GM12873 (cell line): Measurements from ENCODE around the gene TOPAZ1.

Experiments used
- TF ChIP-seq, protein P1 (sequence below): IDR thresholded peaks from 2 replicates; pipeline ENCODE4 v1.5.1; 2012; ENCODE audit warnings: low read depth, mild to moderate bottlenecking, moderate library complexity, low read length, control low read depth; ENCODE audit not compliant: insufficient read depth; ENCODE audit errors: missing control alignments

TOPAZ1 gene

GRCh38 chr3:44338828-44339127 lies 97.1 kb downstream of the TOPAZ1 start:
- TF ChIP-seq, protein P1, sequence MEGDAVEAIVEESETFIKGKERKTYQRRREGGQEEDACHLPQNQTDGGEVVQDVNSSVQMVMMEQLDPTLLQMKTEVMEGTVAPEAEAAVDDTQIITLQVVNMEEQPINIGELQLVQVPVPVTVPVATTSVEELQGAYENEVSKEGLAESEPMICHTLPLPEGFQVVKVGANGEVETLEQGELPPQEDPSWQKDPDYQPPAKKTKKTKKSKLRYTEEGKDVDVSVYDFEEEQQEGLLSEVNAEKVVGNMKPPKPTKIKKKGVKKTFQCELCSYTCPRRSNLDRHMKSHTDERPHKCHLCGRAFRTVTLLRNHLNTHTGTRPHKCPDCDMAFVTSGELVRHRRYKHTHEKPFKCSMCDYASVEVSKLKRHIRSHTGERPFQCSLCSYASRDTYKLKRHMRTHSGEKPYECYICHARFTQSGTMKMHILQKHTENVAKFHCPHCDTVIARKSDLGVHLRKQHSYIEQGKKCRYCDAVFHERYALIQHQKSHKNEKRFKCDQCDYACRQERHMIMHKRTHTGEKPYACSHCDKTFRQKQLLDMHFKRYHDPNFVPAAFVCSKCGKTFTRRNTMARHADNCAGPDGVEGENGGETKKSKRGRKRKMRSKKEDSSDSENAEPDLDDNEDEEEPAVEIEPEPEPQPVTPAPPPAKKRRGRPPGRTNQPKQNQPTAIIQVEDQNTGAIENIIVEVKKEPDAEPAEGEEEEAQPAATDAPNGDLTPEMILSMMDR = no peak

DNA sequence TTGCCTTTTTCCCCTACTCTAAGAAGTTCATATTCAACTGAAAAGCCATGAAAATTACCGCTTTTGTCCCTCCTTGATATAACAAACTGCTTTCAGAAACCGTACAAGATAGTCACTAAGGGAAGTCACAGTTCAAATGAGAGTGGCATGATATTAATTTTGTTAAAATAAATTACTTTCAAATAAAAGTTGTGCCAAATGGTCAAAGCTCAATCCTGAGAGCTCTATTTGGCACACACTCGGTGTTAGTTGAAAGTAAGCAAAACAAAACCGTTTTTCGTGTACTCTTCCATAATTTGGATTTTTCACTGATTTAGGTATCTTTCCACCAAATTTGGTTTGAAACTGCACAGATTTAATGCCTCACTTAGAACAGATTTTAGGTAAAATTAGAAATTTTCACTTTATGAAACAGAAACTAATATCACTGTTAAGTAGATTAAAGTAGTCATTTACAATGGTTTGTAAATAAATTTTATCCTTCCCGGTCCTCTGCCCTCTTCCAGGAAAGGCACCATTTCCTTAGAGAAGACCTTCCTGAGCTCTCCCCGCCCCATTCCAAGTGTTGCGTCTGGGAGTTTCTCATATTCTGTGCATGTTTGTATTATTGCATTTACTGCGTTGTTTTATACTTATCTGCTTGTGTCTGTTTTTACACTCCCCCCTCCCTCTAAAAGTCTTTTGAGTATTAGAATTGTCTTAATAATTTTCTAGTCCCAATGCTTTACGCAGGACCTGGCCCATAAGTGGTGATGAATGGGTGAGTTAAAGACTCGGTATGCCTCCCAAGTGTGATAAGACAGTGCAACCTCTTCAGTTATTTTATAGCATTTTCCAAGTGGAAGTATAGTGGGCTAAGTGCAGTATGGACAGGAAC lies 97.7 kb downstream of the TOPAZ1 start:
- TF ChIP-seq, protein P1 = no peak

GRCh38 chr3:44340058-44340395 lies 98.3 kb downstream of the TOPAZ1 start:
- TF ChIP-seq, protein P1 = no peak

- TF ChIP-seq, protein P1 = no peak
Measured at GRCh38 chr3:44342176-44342790, 100.6 kb downstream of the TOPAZ1 start.

- TF ChIP-seq, protein P1 = no peak
Measured at GRCh38 chr3:44343421-44343820, 101.7 kb downstream of the TOPAZ1 start.

- TF ChIP-seq, protein P1 = no peak
Measured at GRCh38 chr3:44348993-44349392, 107.3 kb downstream of the TOPAZ1 start.

DNA sequence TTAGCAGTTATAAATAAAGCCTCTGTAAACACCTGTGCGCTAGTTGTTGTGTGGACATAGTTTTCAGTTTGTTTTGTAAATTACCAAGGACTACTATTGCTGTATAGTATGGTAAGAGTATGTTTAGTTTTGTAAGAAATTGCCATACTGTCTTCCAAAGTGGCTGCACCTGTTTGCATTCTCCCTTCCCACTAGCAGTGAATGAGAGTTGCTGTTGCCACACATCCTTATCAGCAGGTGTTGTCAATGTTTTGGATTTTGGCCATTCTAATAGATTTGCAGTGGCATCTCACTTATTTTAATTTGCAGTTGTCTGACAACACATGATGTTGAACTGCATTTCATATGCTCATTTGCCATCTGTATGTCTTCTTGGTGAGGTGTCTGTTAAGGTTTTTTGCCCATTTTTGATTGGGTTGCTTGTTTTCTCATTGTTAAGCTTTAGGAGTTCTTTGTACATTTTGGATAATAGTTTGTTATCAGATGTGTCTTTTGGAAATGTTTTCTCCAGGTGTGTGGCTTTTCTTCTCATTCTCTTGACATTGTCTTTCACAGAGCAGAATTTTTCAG lies 111.8 kb downstream of the TOPAZ1 start:
- TF ChIP-seq, protein P1 = no peak
